Astrocyte (in vitro differentiated cells and primary cell): ENCODE data around the gene AK9. TPM values are rescaled to one million over a fixed set of nuclear protein-coding genes. Genes with fewer than 3 reads are reported as not detected.
"Not testable (repeated sequence)": the region's sequence is repeated elsewhere in the genome, so short reads cannot be mapped to it uniquely, and the experiment has no call there.

Experiments used
- DNase-seq: peaks from one replicate; pipeline ENCODE4 v3.0.0-alpha.2; 2010; ENCODE audit warnings: low read depth
- FAIRE-seq: peaks from 2 replicates; lab custom pipeline; 2011; peaks lifted over from hg19 to GRCh38; lab: Jason Lieb, UNC
- H2AFZ ChIP-seq: 2 replicates; pipeline ENCODE4 v1.6.0; 2012; ENCODE audit warnings: low read depth, low read length, inconsistent platforms
- H3K27ac ChIP-seq: 2 replicates; pipeline ENCODE4 v1.5.1; 2011; ENCODE audit warnings: low read depth, low read length, inconsistent platforms
- H3K27me3 ChIP-seq: 2 replicates; pipeline ENCODE4 v1.6.0; 2011; ENCODE audit warnings: low read length, inconsistent platforms; ENCODE audit not compliant: insufficient read depth
- H3K36me3 ChIP-seq: 2 replicates; pipeline ENCODE4 v1.5.1; 2011; ENCODE audit warnings: low read length, inconsistent platforms; ENCODE audit not compliant: insufficient read depth
- H3K4me1 ChIP-seq: 2 replicates; pipeline ENCODE4 v1.5.1; 2011; ENCODE audit warnings: low read length, inconsistent platforms; ENCODE audit not compliant: insufficient read depth
- H3K4me2 ChIP-seq: 2 replicates; pipeline ENCODE4 v1.6.0; 2012; ENCODE audit warnings: low read length, inconsistent platforms
- H3K4me3 ChIP-seq: 2 replicates; pipeline ENCODE4 v1.5.1; 2011; ENCODE audit warnings: low read depth, mild to moderate bottlenecking, low read length, inconsistent platforms; ENCODE audit not compliant: insufficient read depth
- H3K79me2 ChIP-seq: 2 replicates; pipeline ENCODE4 v1.6.0; 2012; ENCODE audit warnings: mild to moderate bottlenecking, low read length, inconsistent platforms; ENCODE audit not compliant: insufficient read depth
- H3K9ac ChIP-seq: 2 replicates; pipeline ENCODE4 v1.6.0; 2012; ENCODE audit warnings: mild to moderate bottlenecking, low read length, inconsistent platforms
- H3K9me3 ChIP-seq: 2 replicates; pipeline ENCODE4 v1.5.1; 2012; ENCODE audit warnings: low read depth, mild to moderate bottlenecking, low read length, inconsistent platforms; ENCODE audit not compliant: insufficient read depth
- H4K20me1 ChIP-seq: 2 replicates; pipeline ENCODE4 v1.6.0; 2012; ENCODE audit warnings: low read length, inconsistent platforms; ENCODE audit not compliant: insufficient read depth
- H3K27ac Mint-ChIP-seq: one replicate; pipeline ENCODE4 v1.8.0; 2021; ENCODE audit warnings: mild to moderate bottlenecking, mixed read lengths; ENCODE audit not compliant: unreplicated experiment
- H3K27me3 Mint-ChIP-seq: one replicate; pipeline ENCODE4 v1.8.0; 2021; ENCODE audit warnings: low read depth, mixed read lengths; ENCODE audit not compliant: unreplicated experiment
- H3K36me3 Mint-ChIP-seq: one replicate; pipeline ENCODE4 v1.8.0; 2021; ENCODE audit warnings: low read depth, mixed read lengths; ENCODE audit not compliant: unreplicated experiment
- H3K4me1 Mint-ChIP-seq: one replicate; pipeline ENCODE4 v1.8.0; 2021; ENCODE audit warnings: low read depth, mixed read lengths; ENCODE audit not compliant: unreplicated experiment
- H3K4me3 Mint-ChIP-seq: one replicate; pipeline ENCODE4 v1.8.0; 2021; ENCODE audit warnings: mild to moderate bottlenecking, moderate library complexity, mixed read lengths; ENCODE audit not compliant: unreplicated experiment
- H3K9me3 Mint-ChIP-seq: one replicate; pipeline ENCODE4 v1.8.0; 2021; ENCODE audit warnings: mild to moderate bottlenecking, mixed read lengths; ENCODE audit not compliant: unreplicated experiment
- CTCF ChIP-seq: IDR thresholded peaks from 2 replicates; pipeline ENCODE4 v1.5.1; 2011; ENCODE audit warnings: low read depth, mild to moderate bottlenecking, inconsistent platforms, low read length, moderate library complexity; ENCODE audit not compliant: insufficient read depth
- EZH2 ChIP-seq: IDR thresholded peaks from 2 replicates; pipeline ENCODE4 v1.6.1; 2012; ENCODE audit warnings: mild to moderate bottlenecking, low read length, inconsistent platforms; ENCODE audit not compliant: insufficient read depth
- total RNA-seq: library from RNA; stranded (reverse); gene quantifications from 2 replicates; pipeline ENCODE4 v1.2.1, GENCODE V29; 2021

Gene AK9
- total RNA-seq, 1 donor from 2014 or later, result 3.4 TPM

GRCh38 chr6:109736273-109737025 lies 45.4 kb upstream of the AK9 start:
- DNase-seq (no peak), FAIRE-seq (no peak)
- Histone ChIP-seq H3K27ac (no peak overlapping the region), H4K20me1 (no peaks in the 10 kb centered on the region), H3K4me3 (no peak overlapping the region), H3K9ac (no peak overlapping the region), H3K9me3 (no peaks in the 10 kb centered on the region), H3K79me2 (no peaks in the 10 kb centered on the region), H3K4me2 (no peak overlapping the region), H3K4me1 (no peaks in the 10 kb centered on the region), H3K27me3 (no peaks in the 10 kb centered on the region), H3K36me3 (no peaks in the 10 kb centered on the region), H2AFZ (no peak overlapping the region)
- peaks cover 6% of the 10 kb centered on the region for H3K36me3 Mint-ChIP-seq
- peaks cover 13% of the 10 kb centered on the region for H3K4me1 Mint-ChIP-seq
- no peak overlapping the region for H3K4me3 Mint-ChIP-seq
- no peaks in the 10 kb centered on the region for H3K9me3 Mint-ChIP-seq
- H3K27me3 Mint-ChIP-seq, result no peaks in the 10 kb centered on the region
- no peak for TF ChIP-seq EZH2
- no peak for TF ChIP-seq CTCF
- no peak overlapping the region for H3K27ac Mint-ChIP-seq

GRCh38 chr6:109725250-109725649 lies 34.2 kb upstream of the AK9 start:
- H3K9ac ChIP-seq, H3K79me2 ChIP-seq, H3K4me3 ChIP-seq, H3K27ac Mint-ChIP-seq, H3K27me3 Mint-ChIP-seq, H2AFZ ChIP-seq, H3K27ac ChIP-seq, H3K4me2 ChIP-seq, H3K27me3 ChIP-seq, H3K9me3 Mint-ChIP-seq, FAIRE-seq, DNase-seq, H3K36me3 ChIP-seq, H4K20me1 ChIP-seq, H3K4me1 Mint-ChIP-seq, H3K4me3 Mint-ChIP-seq, H3K36me3 Mint-ChIP-seq, H3K4me1 ChIP-seq, H3K9me3 ChIP-seq: not testable (repeated sequence)

GRCh38 chr6:109722564-109723254 lies 31.7 kb upstream of the AK9 start:
- Histone ChIP-seq H3K9ac (no peak overlapping the region), H3K9me3 (no peaks in the 10 kb centered on the region), H3K4me3 (no peak overlapping the region), H3K4me1 (no peaks in the 10 kb centered on the region), H2AFZ (no peak overlapping the region), H3K36me3 (no peaks in the 10 kb centered on the region), H3K27ac (no peak overlapping the region), H3K4me2 (no peak overlapping the region), H3K79me2 (no peaks in the 10 kb centered on the region), H3K27me3 (no peaks in the 10 kb centered on the region), H4K20me1 (no peaks in the 10 kb centered on the region)
- FAIRE-seq (no peak), DNase-seq (no peak)
- Mint-ChIP-seq H3K4me1 (no peaks in the 10 kb centered on the region), H3K36me3 (peaks cover 3% of the 10 kb centered on the region), H3K9me3 (peaks cover 8% of the 10 kb centered on the region), H3K4me3 (no peak overlapping the region), H3K27ac (no peak overlapping the region), H3K27me3 (no peaks in the 10 kb centered on the region)
- no peak for TF ChIP-seq CTCF
- no peak for TF ChIP-seq EZH2
